PFSK-1 (cell line): Measurements from ENCODE around the gene SLC8A1.

Experiments used
- FOXP2 ChIP-seq: optimal IDR thresholded peaks from 2 replicates; pipeline ENCODE3; 2011; ENCODE audit warnings: borderline replicate concordance, control low read depth, inconsistent platforms; ENCODE audit not compliant: insufficient read depth; ENCODE audit errors: extremely low read length, extremely low read depth
- POLR2AphosphoS5 ChIP-seq: IDR thresholded peaks from 2 replicates; pipeline ENCODE4 v1.6.1; 2012; ENCODE audit warnings: low read depth, mild to moderate bottlenecking, control low read depth, low read length, moderate library complexity
- REST ChIP-seq, 2 experiments: IDR thresholded peaks; 2 replicates each; pipeline versions ENCODE4 v1.6.1 to v1.8.0; 2011 to 2012; ENCODE audit warnings: low read depth in 2 of 2, low read length in 2 of 2, control low read depth in 1 of 2, inconsistent platforms in 1 of 2, mild to moderate bottlenecking in 1 of 2, moderate library complexity in 1 of 2; ENCODE audit not compliant: insufficient read depth in 1 of 2
- SIN3A ChIP-seq: IDR thresholded peaks from 2 replicates; pipeline ENCODE4 v1.6.1; 2012; ENCODE audit warnings: mild to moderate bottlenecking, low read length, moderate library complexity, borderline replicate concordance; ENCODE audit not compliant: insufficient read depth
- TAF1 ChIP-seq: IDR thresholded peaks from 2 replicates; pipeline ENCODE4 v1.6.1; 2012; ENCODE audit warnings: low read length, control low read depth, borderline replicate concordance; ENCODE audit not compliant: insufficient read depth

The SLC8A1 gene

GRCh38 chr2:40372283-40372985, 79.5 kb downstream of the SLC8A1 start:
- TF ChIP-seq FOXP2 (no peak), SIN3A (no peak), REST (IDR thresholded peaks at IDR 0.05; ENCODE audit: insufficient read depth in 1 of 2, low read depth in 2 of 2, low read length in 2 of 2) (no peak)

- no peak for TF ChIP-seq SIN3A
- TF ChIP-seq REST (IDR thresholded peaks at IDR 0.05; ENCODE audit: insufficient read depth in 1 of 2, low read depth in 2 of 2, low read length in 2 of 2) = no peak
- no peak for TF ChIP-seq POLR2AphosphoS5
- no peak for TF ChIP-seq TAF1
- TF ChIP-seq FOXP2 = no peak
Measured at GRCh38 chr2:40371525-40372282, 80.2 kb downstream of the SLC8A1 start.

GRCh38 chr2:40370007-40370395, 81.9 kb downstream of the SLC8A1 start:
- TF ChIP-seq FOXP2 (no peak), TAF1 (no peak), SIN3A (no peak), POLR2AphosphoS5 (no peak), REST (IDR thresholded peaks at IDR 0.05; ENCODE audit: insufficient read depth in 1 of 2, low read depth in 2 of 2, low read length in 2 of 2) (no peak)

- no peak for TF ChIP-seq POLR2AphosphoS5
- no peak for TF ChIP-seq FOXP2
- TF ChIP-seq TAF1 = no peak
- TF ChIP-seq REST (IDR thresholded peaks at IDR 0.05; ENCODE audit: insufficient read depth in 1 of 2, low read depth in 2 of 2, low read length in 2 of 2) = no peak
- TF ChIP-seq SIN3A = no peak
Measured at GRCh38 chr2:40369267-40370006, 82.5 kb downstream of the SLC8A1 start.
